Breast epithelium (tissue), 3 donors: ENCODE results near the gene PTGES2.
"Not testable (repeated sequence)": the region's sequence is repeated elsewhere in the genome, so short reads cannot be mapped to it uniquely, and the experiment has no call there.

ENCODE experiments used
- POLR2A ChIP-seq: fragments of 450-650 bp; IDR thresholded peaks from one replicate; pipeline ENCODE4 v1.6.1; 2016; ENCODE audit warnings: antibody characterized with exemption, mild to moderate bottlenecking, moderate library complexity
- POLR2AphosphoS5 ChIP-seq, 3 donors: sonication (generic); formaldehyde crosslinking; IDR thresholded peaks; one replicate each; pipeline ENCODE4 v1.6.1; 2017; ENCODE audit warnings: antibody characterized with exemption in 3 of 3
- TF ChIP-seq, protein P1 (sequence below), 3 donors: fragments of 450-650 bp; IDR thresholded peaks; one replicate each; pipeline ENCODE4 v1.5.1; 2016 to 2017; ENCODE audit warnings: antibody characterized with exemption in 3 of 3, mild to moderate bottlenecking in 3 of 3, moderate library complexity in 3 of 3

DNA sequence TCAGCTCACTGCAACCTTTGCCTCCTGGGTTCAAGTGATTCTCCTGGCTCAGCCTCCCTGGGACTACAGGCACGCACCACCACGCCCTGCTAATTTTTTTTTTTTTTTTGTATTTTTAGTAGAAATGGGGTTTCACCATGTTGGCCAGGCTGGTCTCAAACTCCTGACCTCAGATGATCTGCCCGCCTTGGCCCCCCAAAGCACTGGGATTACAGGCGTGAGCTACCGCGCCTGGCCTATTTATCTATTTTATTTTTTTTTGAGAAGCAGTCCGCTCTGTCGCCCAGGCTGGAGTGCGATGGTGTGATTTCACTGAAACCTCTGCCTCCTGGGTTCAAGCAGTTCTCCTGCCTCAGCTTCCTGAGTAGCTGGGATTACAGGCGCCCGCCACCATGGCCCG is 56.1 kb downstream of the PTGES2 start:
- TF ChIP-seq POLR2A; POLR2AphosphoS5 (IDR thresholded peaks at IDR 0.05): not testable (repeated sequence)
- TF ChIP-seq, protein P1, sequence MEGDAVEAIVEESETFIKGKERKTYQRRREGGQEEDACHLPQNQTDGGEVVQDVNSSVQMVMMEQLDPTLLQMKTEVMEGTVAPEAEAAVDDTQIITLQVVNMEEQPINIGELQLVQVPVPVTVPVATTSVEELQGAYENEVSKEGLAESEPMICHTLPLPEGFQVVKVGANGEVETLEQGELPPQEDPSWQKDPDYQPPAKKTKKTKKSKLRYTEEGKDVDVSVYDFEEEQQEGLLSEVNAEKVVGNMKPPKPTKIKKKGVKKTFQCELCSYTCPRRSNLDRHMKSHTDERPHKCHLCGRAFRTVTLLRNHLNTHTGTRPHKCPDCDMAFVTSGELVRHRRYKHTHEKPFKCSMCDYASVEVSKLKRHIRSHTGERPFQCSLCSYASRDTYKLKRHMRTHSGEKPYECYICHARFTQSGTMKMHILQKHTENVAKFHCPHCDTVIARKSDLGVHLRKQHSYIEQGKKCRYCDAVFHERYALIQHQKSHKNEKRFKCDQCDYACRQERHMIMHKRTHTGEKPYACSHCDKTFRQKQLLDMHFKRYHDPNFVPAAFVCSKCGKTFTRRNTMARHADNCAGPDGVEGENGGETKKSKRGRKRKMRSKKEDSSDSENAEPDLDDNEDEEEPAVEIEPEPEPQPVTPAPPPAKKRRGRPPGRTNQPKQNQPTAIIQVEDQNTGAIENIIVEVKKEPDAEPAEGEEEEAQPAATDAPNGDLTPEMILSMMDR (IDR thresholded peaks at IDR 0.05) = not testable (repeated sequence)
